Measurements from ENCODE around the gene TNXB. TPM values are rescaled to one million over a fixed set of nuclear protein-coding genes. Genes with fewer than 3 reads are reported as not detected.

TNXB gene
- total RNA-seq, 1 experiment from 2014 or later = 1.8 TPM

DNA sequence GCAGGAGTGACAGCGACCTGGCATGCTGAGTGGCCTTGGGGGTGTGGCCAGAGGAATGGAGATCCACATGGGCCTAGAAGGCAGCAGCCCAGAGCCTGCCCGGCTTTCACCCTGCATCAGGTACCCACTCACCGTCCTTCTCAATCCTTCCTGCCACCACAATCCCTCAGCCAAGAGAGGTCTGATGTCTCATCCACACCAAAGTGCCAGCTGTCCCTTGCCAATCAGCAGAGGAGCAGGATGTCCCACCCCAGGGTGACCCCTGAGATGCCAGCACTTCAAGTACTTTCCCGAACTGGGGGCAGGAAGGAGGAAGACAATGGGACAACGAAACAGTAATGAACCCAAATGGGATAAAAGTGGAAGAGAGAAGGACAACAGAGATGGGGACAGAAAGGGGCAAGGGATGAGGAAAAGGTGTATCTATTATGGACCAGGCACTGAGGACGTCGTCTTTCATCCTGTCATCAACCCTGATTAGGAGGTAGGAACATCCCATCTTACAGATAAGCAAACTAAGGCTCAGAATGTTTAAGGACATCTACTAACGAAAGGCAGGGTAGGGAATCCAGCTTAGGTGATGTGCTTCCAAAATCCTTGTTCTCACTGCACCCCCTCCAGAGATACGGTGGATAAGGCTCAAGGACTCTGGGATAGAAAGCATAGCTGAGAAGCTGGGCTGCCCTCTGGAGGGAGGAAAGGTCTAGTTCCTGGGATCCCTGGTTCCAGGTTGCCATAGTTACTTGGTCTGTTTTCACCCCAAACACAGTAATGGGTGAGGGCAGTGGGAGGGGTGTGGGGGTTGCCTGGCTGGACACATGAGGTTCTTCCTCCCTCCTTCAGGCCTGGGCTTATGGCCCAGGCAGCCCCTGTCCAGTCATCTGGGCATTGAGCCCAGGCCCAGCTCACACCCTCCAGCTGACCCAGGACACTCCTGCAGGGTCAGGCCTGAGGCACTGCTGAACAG is 4.5 kb upstream of the TNXB start:
- ChIA-PET POLR2A (no interaction called here), CTCF (no interaction called here)
- BruUV-seq (replicated peaks) = no TSS peak
- ATAC-seq = no peak
- Histone ChIP-seq H3K4me1 (ENCODE audit: control insufficient read depth, insufficient read depth, low read length) (no peaks in the 10 kb centered on the region), H3K27me3 (ENCODE audit: control insufficient read depth, insufficient read depth, low read length) (no peaks in the 10 kb centered on the region; the same call in 1 of the 2 replicates), H3K9me3 (ENCODE audit: control insufficient read depth, insufficient read depth, low read depth, low read length) (no peaks in the 10 kb centered on the region), H3K27ac (ENCODE audit: low read length) (no peak overlapping the region), H3K36me3 (ENCODE audit: control insufficient read depth, insufficient read depth, low read length) (peaks cover 2% of the 10 kb centered on the region; the same call in 1 of the 2 replicates), H3K4me3 (ENCODE audit: low read depth in 2 of 2, low read length in 2 of 2) (no peak overlapping the region)
- DNase-seq (ENCODE audit: low read depth, low spot score) = no peak
- intact Hi-C loops (cut with micrococcal nuclease; ENCODE audit: unreplicated experiment) (loop anchor here (10.0 kb wide), 1 partner anchor 81 kb away; the partner anchor contains the start of genes GPSM3 and PBX2), in situ Hi-C loops (cut with HindIII; ENCODE audit: low pct_unique_long_range_greater_than_20kb, low sequenced_read_pairs) (no loop called here)
- TF ChIP-seq TCF7L2 (IDR thresholded peaks at IDR 0.05; ENCODE audit: low read depth, low read length) (no peak), SIN3A (IDR thresholded peaks at IDR 0.05; ENCODE audit: borderline replicate concordance, insufficient read depth, low read depth, low read length) (no peak), POLR2AphosphoS5 (IDR thresholded peaks at IDR 0.05; ENCODE audit: low read depth, low read length) (no peak)
- TF ChIP-seq, protein P1, sequence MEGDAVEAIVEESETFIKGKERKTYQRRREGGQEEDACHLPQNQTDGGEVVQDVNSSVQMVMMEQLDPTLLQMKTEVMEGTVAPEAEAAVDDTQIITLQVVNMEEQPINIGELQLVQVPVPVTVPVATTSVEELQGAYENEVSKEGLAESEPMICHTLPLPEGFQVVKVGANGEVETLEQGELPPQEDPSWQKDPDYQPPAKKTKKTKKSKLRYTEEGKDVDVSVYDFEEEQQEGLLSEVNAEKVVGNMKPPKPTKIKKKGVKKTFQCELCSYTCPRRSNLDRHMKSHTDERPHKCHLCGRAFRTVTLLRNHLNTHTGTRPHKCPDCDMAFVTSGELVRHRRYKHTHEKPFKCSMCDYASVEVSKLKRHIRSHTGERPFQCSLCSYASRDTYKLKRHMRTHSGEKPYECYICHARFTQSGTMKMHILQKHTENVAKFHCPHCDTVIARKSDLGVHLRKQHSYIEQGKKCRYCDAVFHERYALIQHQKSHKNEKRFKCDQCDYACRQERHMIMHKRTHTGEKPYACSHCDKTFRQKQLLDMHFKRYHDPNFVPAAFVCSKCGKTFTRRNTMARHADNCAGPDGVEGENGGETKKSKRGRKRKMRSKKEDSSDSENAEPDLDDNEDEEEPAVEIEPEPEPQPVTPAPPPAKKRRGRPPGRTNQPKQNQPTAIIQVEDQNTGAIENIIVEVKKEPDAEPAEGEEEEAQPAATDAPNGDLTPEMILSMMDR (IDR thresholded peaks at IDR 0.05) = no peak
- TF ChIP-seq, protein P2, sequence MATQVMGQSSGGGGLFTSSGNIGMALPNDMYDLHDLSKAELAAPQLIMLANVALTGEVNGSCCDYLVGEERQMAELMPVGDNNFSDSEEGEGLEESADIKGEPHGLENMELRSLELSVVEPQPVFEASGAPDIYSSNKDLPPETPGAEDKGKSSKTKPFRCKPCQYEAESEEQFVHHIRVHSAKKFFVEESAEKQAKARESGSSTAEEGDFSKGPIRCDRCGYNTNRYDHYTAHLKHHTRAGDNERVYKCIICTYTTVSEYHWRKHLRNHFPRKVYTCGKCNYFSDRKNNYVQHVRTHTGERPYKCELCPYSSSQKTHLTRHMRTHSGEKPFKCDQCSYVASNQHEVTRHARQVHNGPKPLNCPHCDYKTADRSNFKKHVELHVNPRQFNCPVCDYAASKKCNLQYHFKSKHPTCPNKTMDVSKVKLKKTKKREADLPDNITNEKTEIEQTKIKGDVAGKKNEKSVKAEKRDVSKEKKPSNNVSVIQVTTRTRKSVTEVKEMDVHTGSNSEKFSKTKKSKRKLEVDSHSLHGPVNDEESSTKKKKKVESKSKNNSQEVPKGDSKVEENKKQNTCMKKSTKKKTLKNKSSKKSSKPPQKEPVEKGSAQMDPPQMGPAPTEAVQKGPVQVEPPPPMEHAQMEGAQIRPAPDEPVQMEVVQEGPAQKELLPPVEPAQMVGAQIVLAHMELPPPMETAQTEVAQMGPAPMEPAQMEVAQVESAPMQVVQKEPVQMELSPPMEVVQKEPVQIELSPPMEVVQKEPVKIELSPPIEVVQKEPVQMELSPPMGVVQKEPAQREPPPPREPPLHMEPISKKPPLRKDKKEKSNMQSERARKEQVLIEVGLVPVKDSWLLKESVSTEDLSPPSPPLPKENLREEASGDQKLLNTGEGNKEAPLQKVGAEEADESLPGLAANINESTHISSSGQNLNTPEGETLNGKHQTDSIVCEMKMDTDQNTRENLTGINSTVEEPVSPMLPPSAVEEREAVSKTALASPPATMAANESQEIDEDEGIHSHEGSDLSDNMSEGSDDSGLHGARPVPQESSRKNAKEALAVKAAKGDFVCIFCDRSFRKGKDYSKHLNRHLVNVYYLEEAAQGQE (IDR thresholded peaks at IDR 0.05; ENCODE audit: insufficient read depth in 1 of 2, low read depth in 2 of 2, low read length in 1 of 2) = no peak

DNA sequence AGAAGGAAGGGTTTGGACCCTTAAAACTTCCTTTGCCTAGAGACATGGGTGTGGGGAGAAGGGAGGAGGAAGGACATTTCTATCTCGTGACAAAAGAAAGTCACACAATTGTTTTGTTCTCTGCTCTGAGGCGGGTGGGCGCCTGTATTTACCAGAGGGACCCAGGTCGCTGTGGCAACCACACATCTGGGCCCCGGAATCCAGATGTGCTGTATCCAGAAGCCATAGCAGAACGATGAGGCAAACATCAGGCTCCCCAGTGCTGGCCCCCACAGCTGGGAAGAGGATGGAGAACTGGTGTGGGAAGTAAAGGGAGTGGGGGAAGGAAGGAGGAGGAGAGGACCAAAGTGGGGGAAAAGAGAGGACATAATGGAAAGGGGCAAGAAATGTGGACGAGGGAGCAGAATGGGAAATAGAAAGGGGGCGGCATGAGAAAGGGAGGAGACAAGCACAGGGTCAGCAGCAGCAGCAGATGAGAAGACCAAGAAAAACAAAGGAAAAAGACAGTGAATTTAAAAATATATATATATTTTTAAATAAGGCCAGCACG is 3.4 kb upstream of the TNXB start:
- POLR2A ChIA-PET = no interaction called here
- Histone ChIP-seq H3K27me3 (ENCODE audit: control insufficient read depth, insufficient read depth, low read length) (peaks cover 2% of the 10 kb centered on the region; the same call in 1 of the 2 replicates), H3K36me3 (ENCODE audit: control insufficient read depth, insufficient read depth, low read length) (peaks cover under 1% of the 10 kb centered on the region; the same call in 1 of the 2 replicates), H3K4me1 (ENCODE audit: control insufficient read depth, insufficient read depth, low read length) (peaks cover 3% of the 10 kb centered on the region; the same call in 1 of the 2 replicates), H3K27ac (ENCODE audit: low read length) (no peak overlapping the region), H3K4me3 (ENCODE audit: low read depth in 2 of 2, low read length in 2 of 2) (no peak overlapping the region), H3K9me3 (ENCODE audit: control insufficient read depth, insufficient read depth, low read depth, low read length) (no peaks in the 10 kb centered on the region)
- BruUV-seq (replicated peaks) = no TSS peak
- TF ChIP-seq SIN3A (IDR thresholded peaks at IDR 0.05; ENCODE audit: borderline replicate concordance, insufficient read depth, low read depth, low read length) (no peak), POLR2AphosphoS5 (IDR thresholded peaks at IDR 0.05; ENCODE audit: low read depth, low read length) (no peak)
- TF ChIP-seq, protein P1 (IDR thresholded peaks at IDR 0.05) = no peak
- TF ChIP-seq, protein P2 (IDR thresholded peaks at IDR 0.05; ENCODE audit: insufficient read depth in 1 of 2, low read depth in 2 of 2, low read length in 1 of 2) = no peak
- CTCF ChIA-PET = no interaction called here
- ATAC-seq = no peak
- no peak for DNase-seq (ENCODE audit: low read depth, low spot score)
- intact Hi-C loops (cut with micrococcal nuclease; ENCODE audit: unreplicated experiment) = loop anchor here (10.0 kb wide), 1 partner anchor 82 kb away; the partner anchor contains the start of genes GPSM3 and PBX2
- in situ Hi-C loops (cut with HindIII; ENCODE audit: low pct_unique_long_range_greater_than_20kb, low sequenced_read_pairs) = no loop called here
